Endothelial cell of umbilical vein (primary cell): Measurements from ENCODE around the gene CDHR1. TPM values are rescaled to one million over a fixed set of nuclear protein-coding genes. Genes with fewer than 3 reads are reported as not detected.

Experiments used
- BruUV-seq: library from RNA; stranded (reverse); fragments of 400-500 nt; replicated peaks from 2 replicates; lab custom pipeline; 2021; lab: Mats Ljungman, UMichigan
- CTCF ChIA-PET: fragments of 300-600, 350-600 bp; sonication (Branson Sonifier 250); formaldehyde crosslinking; loops from one replicate; lab custom pipeline; 2021; ENCODE audit warnings: antibody characterized with exemption, inconsistent platforms; lab: Charles Lee
- POLR2A ChIA-PET: fragments of 300-600, 350-600 bp; sonication (Branson Sonifier 250); formaldehyde crosslinking; loops from one replicate; lab custom pipeline; 2021; ENCODE audit warnings: antibody characterized with exemption, inconsistent platforms; lab: Charles Lee
- DNase-seq: peaks from one replicate; pipeline ENCODE4 v3.0.0-alpha.2; 2011; ENCODE audit warnings: low read depth, low spot score
- FAIRE-seq: peaks from 2 replicates; lab custom pipeline; 2011; peaks lifted over from hg19 to GRCh38; lab: Jason Lieb, UNC
- H2AFZ ChIP-seq: 2 replicates; pipeline ENCODE4 v1.6.0; 2012; ENCODE audit warnings: low read depth, low read length, control low read depth, inconsistent platforms
- H3K27ac ChIP-seq: 2 replicates; pipeline ENCODE4 v1.5.1; 2011; ENCODE audit warnings: low read depth, mild to moderate bottlenecking, control low read depth, low read length, moderate library complexity; ENCODE audit not compliant: insufficient read depth
- H3K27me3 ChIP-seq, 2 experiments: 2 replicates each; pipeline versions ENCODE4 v1.6.0 to v1.6.1; 2011; ENCODE audit warnings: low read length in 2 of 2, mixed read lengths in 1 of 2; ENCODE audit not compliant: control insufficient read depth in 2 of 2, insufficient read depth in 2 of 2
- H3K36me3 ChIP-seq, 2 experiments: 2 replicates in 1 of 2; 3 replicates in 1 of 2; pipeline ENCODE4 v1.5.1; 2011; ENCODE audit warnings: low read length in 2 of 2, mild to moderate bottlenecking in 1 of 2, moderate library complexity in 1 of 2; ENCODE audit not compliant: control insufficient read depth in 2 of 2, insufficient read depth in 2 of 2; ENCODE audit errors: extremely low read depth in 1 of 2
- H3K4me1 ChIP-seq: 3 replicates; pipeline ENCODE4 v1.5.1; 2011; ENCODE audit warnings: mild to moderate bottlenecking, low read length; ENCODE audit not compliant: control insufficient read depth, insufficient read depth; ENCODE audit errors: extremely low read depth
- H3K4me2 ChIP-seq: 2 replicates; pipeline ENCODE4 v1.6.1; 2011; ENCODE audit warnings: low read length, control low read depth, mixed read lengths; ENCODE audit not compliant: insufficient read depth
- H3K4me3 ChIP-seq, 3 experiments: fragments of 200-600 bp in 1 of 3; sonication (generic), shearing (Covaris generic) in 1 of 3; replicated peaks in 1 of 3; 2 replicates each; pipeline ENCODE4 v1.5.1; 2011 to 2016; ENCODE audit warnings: control low read depth in 3 of 3, low read length in 3 of 3, mild to moderate bottlenecking in 2 of 3, inconsistent platforms in 1 of 3, low read depth in 1 of 3, moderate library complexity in 1 of 3; ENCODE audit not compliant: insufficient read depth in 1 of 3
- H3K79me2 ChIP-seq: 2 replicates; pipeline ENCODE4 v1.6.0; 2012; ENCODE audit warnings: low read length, inconsistent platforms; ENCODE audit not compliant: control insufficient read depth, insufficient read depth
- H3K9ac ChIP-seq: replicated peaks from 2 replicates; pipeline ENCODE3; 2011; ENCODE audit warnings: low read length, control low read depth; ENCODE audit not compliant: insufficient read depth; ENCODE audit errors: extremely low read depth
- H3K9me1 ChIP-seq: replicated peaks from 3 replicates; pipeline ENCODE4 v1.6.0; 2011; ENCODE audit warnings: mild to moderate bottlenecking, low read length; ENCODE audit not compliant: control insufficient read depth, insufficient read depth; ENCODE audit errors: extremely low read depth
- H3K9me3 ChIP-seq: replicated peaks from 2 replicates; pipeline ENCODE4 v1.5.1; 2012; ENCODE audit warnings: low read length, inconsistent platforms; ENCODE audit not compliant: control insufficient read depth, insufficient read depth
- H4K20me1 ChIP-seq: replicated peaks from 2 replicates; pipeline ENCODE3; 2011; ENCODE audit warnings: mild to moderate bottlenecking, low read length; ENCODE audit not compliant: control insufficient read depth, insufficient read depth; ENCODE audit errors: extremely low read depth
- EZH2 ChIP-seq: IDR thresholded peaks from 2 replicates; pipeline ENCODE4 v1.6.1; 2012; ENCODE audit warnings: borderline replicate concordance, low read depth, mild to moderate bottlenecking, moderate library complexity, low read length, inconsistent platforms; ENCODE audit not compliant: severe bottlenecking
- FOS ChIP-seq: IDR thresholded peaks from 2 replicates; pipeline ENCODE4 v1.6.1; 2011; ENCODE audit warnings: mild to moderate bottlenecking, low read length, moderate library complexity, borderline replicate concordance; ENCODE audit not compliant: insufficient read depth
- GATA2 ChIP-seq: IDR thresholded peaks from 2 replicates; pipeline ENCODE4 v1.7.0; 2011; ENCODE audit warnings: low read depth, mild to moderate bottlenecking, moderate library complexity, mixed read lengths, low read length; ENCODE audit not compliant: insufficient read length, insufficient read depth
- JUN ChIP-seq: IDR thresholded peaks from 2 replicates; pipeline ENCODE4 v1.6.1; 2011; ENCODE audit warnings: borderline replicate concordance, low read depth; ENCODE audit not compliant: insufficient read length, insufficient read depth
- MYC ChIP-seq: IDR thresholded peaks from one replicate; pipeline ENCODE4 v1.6.1; 2011; ENCODE audit warnings: mild to moderate bottlenecking, low read depth, low read length
- POLR2A ChIP-seq: IDR thresholded peaks from 2 replicates; pipeline ENCODE4 v1.6.1; 2012; ENCODE audit warnings: low read depth, mild to moderate bottlenecking, control low read depth, low read length
- POLR2AphosphoS5 ChIP-seq: IDR thresholded peaks from 2 replicates; pipeline ENCODE4 v1.6.1; 2012; ENCODE audit warnings: low read depth, mild to moderate bottlenecking, control low read depth, low read length, moderate library complexity; ENCODE audit not compliant: insufficient read depth
- dilution Hi-C: fragments of 300-500 bp; cut with MboI; formaldehyde crosslinking; loops from one replicate; pipeline ENCODE4 v1.15.0; 2019; ENCODE audit warnings: low sequenced_read_pairs; ENCODE audit not compliant: extremely low pct_ligation_motif_present
- intact Hi-C: fragments of 100-400 bp; cut with micrococcal nuclease; formaldehyde crosslinking; loops from one replicate; pipeline ENCODE4 v1.10.0; 2022
- polyA plus RNA-seq, 4 experiments: library from polyadenylated mRNA; depleted of rRNA in 3 of 4; stranded (reverse) in 3 of 4; unstranded in 1 of 4; fragments of >200 nt; gene quantifications; 2 replicates each; pipeline versions ENCODE4 v1.2.1 to v1.2.3, GENCODE V29; 2011 to 2012; ENCODE audit warnings: missing spikeins in 1 of 4
- total RNA-seq: library from RNA; stranded (reverse); gene quantifications from 2 replicates; pipeline ENCODE4 v1.2.3, GENCODE V29; 2021
- TF ChIP-seq, protein P1 (sequence below), 2 donors: IDR thresholded peaks; 1 replicate in 1 of 2; 2 replicates in 1 of 2; pipeline ENCODE4 v1.5.1; 2011; ENCODE audit warnings: low read length in 2 of 2, mild to moderate bottlenecking in 2 of 2, moderate library complexity in 2 of 2, control low read depth in 1 of 2, inconsistent platforms in 1 of 2, low read depth in 1 of 2; ENCODE audit not compliant: insufficient read depth in 1 of 2; ENCODE audit errors: extremely low read depth in 1 of 2
- TF ChIP-seq, protein P2 (sequence below): IDR thresholded peaks from 2 replicates; pipeline ENCODE4 v1.6.1; 2011; ENCODE audit not compliant: insufficient read depth, insufficient read length

Gene CDHR1
- total and polyA plus RNA-seq, 2 donors (not counting 3 experiments of a cell fraction or from before 2014, with no cell fraction given): 0.11 to 0.53 TPM

DNA sequence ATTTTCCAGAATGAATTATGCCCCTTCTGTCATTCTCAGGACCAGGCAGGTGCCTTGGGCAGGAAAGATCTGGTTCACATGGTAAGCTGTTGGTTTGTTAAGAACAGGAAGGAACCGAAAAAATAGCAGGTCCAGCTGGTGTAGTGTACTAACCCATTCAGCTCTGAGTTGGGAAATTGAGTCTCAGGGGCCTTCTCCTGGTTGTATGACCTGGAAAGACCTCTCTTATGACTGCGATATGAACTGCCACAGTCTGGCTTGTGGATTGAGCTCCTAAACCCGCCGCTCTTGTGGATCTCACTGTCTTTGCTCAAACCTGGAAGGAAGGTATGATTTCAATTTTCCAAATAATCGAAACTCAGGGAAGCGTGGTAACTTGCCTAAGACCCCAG is 42.5 kb downstream of the CDHR1 start:
- CTCF ChIA-PET: interaction anchor here (1.3 kb wide), 1 partner anchor 20 kb away, joined by 4 read pairs; no protein-coding TSS in a partner anchor

More for the DNA sequence above, 42.5 kb downstream of the CDHR1 start:
- BruUV-seq: no TSS peak
- Histone ChIP-seq H4K20me1 (no peaks in the 10 kb centered on the region), H3K27ac (no peak overlapping the region), H3K9me1 (no peaks in the 10 kb centered on the region), H3K4me2 (no peak overlapping the region), H2AFZ (no peak overlapping the region), H3K9me3 (no peaks in the 10 kb centered on the region), H3K27me3 (no peaks in the 10 kb centered on the region), H3K4me3 (no peak overlapping the region), H3K9ac (no peak overlapping the region), H3K36me3 (no peaks in the 10 kb centered on the region), H3K79me2 (no peaks in the 10 kb centered on the region), H3K4me1 (no peaks in the 10 kb centered on the region)
- TF ChIP-seq EZH2 (no peak), GATA2 (no peak), FOS (no peak), MYC (no peak), POLR2AphosphoS5 (no peak), JUN (no peak), POLR2A (no peak)
- TF ChIP-seq, protein P1, sequence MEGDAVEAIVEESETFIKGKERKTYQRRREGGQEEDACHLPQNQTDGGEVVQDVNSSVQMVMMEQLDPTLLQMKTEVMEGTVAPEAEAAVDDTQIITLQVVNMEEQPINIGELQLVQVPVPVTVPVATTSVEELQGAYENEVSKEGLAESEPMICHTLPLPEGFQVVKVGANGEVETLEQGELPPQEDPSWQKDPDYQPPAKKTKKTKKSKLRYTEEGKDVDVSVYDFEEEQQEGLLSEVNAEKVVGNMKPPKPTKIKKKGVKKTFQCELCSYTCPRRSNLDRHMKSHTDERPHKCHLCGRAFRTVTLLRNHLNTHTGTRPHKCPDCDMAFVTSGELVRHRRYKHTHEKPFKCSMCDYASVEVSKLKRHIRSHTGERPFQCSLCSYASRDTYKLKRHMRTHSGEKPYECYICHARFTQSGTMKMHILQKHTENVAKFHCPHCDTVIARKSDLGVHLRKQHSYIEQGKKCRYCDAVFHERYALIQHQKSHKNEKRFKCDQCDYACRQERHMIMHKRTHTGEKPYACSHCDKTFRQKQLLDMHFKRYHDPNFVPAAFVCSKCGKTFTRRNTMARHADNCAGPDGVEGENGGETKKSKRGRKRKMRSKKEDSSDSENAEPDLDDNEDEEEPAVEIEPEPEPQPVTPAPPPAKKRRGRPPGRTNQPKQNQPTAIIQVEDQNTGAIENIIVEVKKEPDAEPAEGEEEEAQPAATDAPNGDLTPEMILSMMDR (IDR thresholded peaks at IDR 0.05; ENCODE audit: extremely low read depth in 1 of 2, insufficient read depth in 1 of 2, low read depth in 1 of 2, low read length in 2 of 2): no peak
- TF ChIP-seq, protein P2, sequence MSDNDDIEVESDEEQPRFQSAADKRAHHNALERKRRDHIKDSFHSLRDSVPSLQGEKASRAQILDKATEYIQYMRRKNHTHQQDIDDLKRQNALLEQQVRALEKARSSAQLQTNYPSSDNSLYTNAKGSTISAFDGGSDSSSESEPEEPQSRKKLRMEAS: no peak
- DNase-seq (no peak), FAIRE-seq (no peak)
- dilution Hi-C loops: no loop called here
- POLR2A ChIA-PET: no interaction called here
- intact Hi-C loops: no loop called here
